T-helper 22 cell (primary cell): ENCODE measurements around the gene ZNF397.
A peak's percentile ranks its signal among the peaks of the same experiment; 100 is the strongest.
"Not testable (repeated sequence)": the region's sequence is repeated elsewhere in the genome, so short reads cannot be mapped to it uniquely, and the experiment has no call there.

Experiments used
- DNase-seq: peaks from one replicate; pipeline ENCODE4 v3.0.0-alpha.2; 2020; ENCODE audit warnings: low read depth

The ZNF397 gene

GRCh38 chr18:35240664-35241447 lies at the start of gene ZNF397:
ZNF397 (plus strand) TSS chr18:35241034; CDS start chr18:35242471, 1,437 bp downstream.
- DNase-seq = peak; percentile 90

- no peak for DNase-seq
Observed at GRCh38 chr18:35191698-35192025, 49.2 kb upstream of the ZNF397 start.

DNA sequence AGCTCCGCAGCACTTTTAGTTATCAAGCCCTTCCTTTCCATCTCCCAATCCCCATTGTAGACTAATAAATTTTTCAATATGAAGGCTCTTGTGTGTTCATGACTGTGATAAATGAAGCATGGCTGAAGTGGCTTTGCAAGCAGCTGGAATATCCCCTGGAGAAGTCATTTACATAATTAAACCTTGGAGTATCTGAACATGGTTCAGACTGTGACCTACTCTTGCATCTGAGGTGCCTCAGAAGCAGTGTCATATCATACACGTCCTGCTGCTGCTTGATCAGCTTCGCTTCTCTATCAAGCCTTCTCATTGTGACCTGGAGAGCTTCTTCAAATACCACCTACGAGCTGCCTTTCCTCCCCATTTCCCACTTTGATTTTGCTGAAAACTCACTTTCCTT lies 48.4 kb upstream of the ZNF397 start:
- no peak for DNase-seq

- DNase-seq = no peak
Observed at GRCh38 chr18:35193316-35193715, 47.5 kb upstream of the ZNF397 start.

DNA sequence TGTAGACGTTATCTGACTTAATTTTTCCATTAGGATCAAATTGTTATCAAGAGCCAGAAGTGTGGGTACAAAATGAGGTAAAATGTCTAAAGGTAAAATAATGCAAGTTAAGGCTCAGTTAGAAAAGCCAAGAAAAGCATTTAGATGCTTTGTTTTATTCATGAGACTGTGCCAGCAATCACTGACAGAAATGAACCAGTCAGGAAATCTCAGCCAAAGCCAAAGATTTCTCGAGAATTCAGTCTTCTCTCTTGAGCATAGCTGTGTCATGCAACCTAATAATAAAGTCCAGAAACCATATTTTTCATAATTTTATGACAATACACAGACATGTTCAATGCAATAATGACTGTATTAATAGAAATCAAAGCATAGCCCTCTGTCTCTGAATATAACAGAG lies 43.5 kb upstream of the ZNF397 start:
- no peak for DNase-seq

DNA sequence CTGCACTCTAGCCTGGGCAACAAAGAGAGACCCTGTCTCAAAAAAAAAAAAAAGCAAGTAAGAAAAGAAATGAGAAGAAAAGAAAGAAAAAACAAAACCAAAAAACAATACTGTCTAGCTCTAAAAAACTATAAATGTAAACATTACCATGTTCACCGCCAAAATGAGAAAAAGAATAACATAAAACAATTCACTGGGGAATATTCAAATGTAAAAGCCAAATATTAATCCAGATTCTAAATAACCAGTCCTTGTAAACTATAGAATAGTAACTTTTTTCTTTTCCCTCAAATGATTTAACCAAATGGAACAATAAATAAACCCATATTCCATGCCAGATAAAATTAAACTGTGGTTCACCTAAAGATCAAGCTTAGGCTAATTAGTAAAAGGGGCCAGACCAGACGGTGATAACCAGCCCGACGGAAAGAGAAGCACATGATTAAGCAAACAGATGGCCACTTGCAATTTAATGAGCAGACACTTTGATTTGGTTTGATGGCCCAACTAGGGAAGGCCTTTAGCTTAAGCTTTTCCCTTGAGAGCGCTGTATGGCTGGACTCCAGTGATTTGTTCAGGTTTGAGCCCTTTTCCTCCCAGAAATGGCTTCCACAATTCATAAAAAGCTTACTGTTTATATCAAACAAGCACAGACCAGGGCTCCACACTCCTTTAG lies 39.4 kb upstream of the ZNF397 start:
- DNase-seq = no peak

GRCh38 chr18:35203067-35203466 lies 37.8 kb upstream of the ZNF397 start:
- DNase-seq = no peak

- DNase-seq = no peak
Observed at GRCh38 chr18:35205199-35205712, 35.6 kb upstream of the ZNF397 start.

DNA sequence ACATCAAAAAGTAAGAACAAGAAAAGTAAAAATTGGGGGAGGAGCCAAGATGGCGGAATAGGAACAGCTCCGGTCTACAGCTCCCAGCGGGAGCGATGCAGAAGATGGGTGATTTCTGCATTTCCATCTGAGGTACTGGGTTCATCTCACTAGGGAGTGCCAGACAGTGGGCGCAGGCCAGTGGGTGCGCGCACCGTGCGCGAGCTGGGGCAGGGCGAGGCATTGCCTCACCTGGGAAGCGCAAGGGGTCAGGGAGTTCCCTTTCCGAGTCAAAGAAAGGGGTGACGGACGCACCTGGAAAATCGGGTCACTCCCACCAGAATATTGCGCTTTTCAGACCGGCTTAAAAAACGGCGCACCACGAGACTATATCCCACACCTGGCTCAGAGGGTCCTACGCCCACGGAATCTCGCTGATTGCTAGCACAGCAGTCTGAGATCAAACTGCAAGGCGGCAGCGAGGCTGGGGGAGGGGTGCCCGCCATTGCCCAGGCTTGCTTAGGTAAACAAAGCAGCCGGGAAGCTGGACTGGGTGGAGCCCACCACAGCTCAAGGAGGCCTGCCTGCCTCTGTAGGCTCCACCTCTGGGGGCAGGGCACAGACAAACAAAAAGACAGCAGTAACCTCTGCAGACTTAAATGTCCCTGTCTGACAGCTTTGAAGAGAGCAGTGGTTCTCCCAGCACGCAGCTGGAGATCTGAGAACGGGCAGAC lies 34.9 kb upstream of the ZNF397 start:
- not testable (repeated sequence) for DNase-seq

- DNase-seq = no peak
Observed at GRCh38 chr18:35215026-35215425, 25.8 kb upstream of the ZNF397 start.

GRCh38 chr18:35216611-35217010 lies 24.2 kb upstream of the ZNF397 start:
- DNase-seq = not testable (repeated sequence)

DNA sequence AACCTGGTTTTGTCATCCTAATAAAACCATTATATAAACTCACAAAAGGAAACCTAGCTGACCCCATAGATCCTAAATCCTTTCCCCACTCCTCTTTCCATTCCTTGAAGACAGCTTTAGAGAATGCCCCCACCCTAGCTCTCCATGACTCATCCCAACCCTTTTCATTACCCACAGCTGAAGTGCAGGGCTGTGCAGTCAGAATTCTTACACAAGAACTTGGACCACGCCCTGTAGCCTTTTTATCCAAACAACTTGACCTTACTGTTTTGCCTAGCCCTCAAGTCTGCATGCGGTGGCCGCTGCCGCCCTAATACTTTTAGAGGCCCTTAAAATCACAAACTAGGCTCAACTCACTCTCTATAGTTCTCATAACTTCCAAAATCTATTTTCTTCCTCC lies 21.5 kb upstream of the ZNF397 start:
- DNase-seq = not testable (repeated sequence)

DNA sequence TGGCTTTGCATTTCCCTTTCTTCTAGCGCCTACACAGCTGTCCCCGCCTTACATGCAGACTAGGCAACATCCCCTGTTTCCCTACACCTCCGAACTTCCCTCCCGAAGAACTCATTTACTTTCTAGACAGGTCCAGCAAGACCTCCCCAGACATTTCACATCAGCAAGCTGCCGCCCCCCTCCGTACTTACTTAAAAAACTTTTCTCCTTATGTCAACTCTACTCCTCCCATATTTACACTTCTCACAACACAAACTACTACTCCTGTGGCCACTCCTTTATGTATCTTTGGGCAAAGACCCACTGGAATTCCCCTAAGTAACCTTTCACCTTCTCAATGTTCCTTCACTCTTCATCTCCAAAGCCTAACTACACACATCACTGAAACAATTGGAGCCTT lies 20.4 kb upstream of the ZNF397 start:
- DNase-seq = no peak

GRCh38 chr18:35223797-35224196 lies 17.0 kb upstream of the ZNF397 start:
- DNase-seq = no peak

DNA sequence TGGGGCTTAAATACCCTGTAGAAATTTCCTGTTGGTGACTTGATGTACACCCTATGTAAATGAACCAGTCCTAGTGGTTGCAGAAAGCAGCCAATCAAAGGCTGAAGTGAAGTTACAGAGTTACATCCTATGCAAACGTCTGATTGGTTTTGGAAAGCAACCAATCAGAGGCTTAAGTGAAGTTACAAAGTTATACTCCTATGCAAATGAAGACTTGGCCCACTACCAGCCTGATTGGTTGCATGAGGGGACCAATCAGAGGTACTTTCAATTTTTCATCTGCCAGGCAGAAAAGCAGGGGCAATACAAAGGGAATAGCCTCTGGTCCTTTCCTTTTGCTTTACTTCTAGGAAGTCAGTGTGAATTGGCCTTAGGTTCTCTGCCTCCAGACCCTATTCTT lies 13.6 kb upstream of the ZNF397 start:
- no peak for DNase-seq

DNA sequence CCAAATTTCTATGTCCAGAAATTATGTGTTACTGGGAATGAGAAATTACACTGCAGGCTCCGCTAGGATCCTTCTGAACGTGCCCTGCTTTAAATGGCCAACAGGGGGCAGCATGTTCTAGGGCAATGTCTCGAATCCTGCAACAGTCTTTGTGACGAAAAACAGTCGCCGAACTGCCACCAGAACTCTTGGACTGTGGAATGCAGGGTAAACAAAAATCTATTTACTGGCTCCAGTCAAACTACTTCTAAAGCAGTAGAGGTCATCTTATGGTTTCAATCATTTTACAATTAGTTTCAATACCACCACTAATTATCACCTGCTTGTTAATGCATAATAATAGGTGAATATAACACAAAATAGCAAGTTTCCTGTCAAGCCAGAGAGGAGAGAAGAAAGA lies 9.8 kb upstream of the ZNF397 start:
- DNase-seq = peak; percentile 53

DNA sequence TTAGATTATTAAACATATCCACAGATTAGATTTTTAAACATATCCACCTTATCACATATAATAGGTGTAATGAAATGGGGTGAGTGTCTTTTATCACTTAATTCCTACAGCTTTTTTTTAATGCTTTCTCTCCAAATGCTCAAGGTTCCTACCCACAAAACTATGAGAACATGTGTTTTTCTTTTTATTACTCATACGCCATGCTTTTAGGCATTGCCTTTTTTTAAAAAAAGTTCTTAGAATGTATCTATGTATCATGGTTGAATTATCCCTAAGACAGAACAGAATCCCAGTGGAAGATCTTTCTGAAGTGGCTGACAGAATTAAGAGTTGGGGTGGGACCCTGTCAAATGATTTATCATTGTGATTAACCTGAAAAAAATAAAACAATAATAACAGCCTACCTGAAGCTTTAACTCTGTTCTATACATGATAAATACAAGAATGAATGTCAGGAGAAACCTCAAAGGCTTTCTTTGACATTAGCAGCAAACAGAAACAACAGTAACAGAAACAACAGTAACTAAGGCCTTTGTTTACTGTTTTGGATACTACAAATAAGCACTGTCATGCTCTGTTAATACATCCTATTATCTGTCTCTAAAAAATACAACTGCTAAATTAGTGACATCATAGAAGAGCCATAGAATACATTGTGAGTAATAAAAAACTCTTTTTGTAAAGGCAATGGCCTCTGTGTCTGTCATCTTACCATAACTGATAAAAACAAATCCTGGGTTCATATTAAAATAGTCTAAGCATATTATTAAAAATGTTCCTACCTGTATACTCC lies 4.1 kb upstream of the ZNF397 start:
- DNase-seq = no peak

- DNase-seq = no peak
Observed at GRCh38 chr18:35239314-35239713, 1.5 kb upstream of the ZNF397 start.

DNA sequence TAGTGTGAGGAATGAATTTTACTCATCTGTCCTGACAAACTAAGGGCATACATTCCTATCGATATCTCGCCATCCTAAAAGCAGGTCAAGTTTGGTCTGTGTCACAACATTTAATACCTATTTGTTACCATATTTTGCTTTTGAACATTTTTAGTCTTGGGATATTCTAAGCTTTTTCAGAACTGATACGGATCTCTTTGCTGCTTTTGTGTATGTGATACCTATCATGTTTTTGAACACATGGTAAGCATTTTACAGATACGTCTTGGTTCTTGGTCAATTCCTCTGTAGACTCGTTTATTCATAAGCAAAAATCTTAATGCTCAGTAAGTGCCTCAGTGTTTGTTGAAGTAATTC lies 592 bp downstream of the ZNF397 start:
- no peak for DNase-seq

DNA sequence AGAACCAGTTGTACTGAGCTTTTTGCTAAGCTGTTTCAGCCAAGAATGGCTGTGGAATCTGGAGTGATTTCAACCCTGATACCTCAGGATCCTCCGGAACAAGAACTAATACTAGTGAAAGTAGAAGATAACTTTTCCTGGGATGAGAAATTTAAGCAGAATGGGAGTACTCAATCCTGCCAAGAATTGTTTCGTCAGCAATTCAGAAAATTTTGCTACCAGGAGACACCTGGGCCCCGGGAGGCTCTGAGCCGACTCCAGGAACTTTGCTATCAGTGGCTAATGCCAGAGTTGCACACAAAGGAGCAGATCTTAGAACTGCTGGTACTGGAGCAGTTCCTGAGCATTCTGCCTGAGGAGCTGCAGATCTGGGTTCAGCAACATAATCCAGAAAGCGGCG lies 1.6 kb downstream of the ZNF397 start:
- DNase-seq = no peak

DNA sequence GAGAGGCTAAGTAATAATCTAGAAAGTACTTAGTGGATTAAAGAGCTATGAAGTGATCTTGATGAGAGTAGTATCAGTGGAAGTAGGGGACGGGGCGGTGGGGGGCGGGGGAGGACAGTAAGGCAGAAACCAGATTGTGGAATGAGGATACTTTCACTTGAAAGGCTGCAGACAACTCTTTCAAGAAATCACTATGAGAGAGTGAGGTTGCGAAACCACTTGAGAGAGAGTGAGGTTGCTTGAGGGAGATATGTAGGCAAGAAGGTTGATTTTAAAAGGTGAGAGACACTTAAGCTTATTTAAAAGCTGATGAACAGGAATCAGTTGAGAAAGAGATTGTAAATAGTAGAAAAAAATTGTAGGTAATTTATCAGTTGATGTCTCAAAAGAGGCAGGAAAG lies 3.8 kb downstream of the ZNF397 start:
- no peak for DNase-seq

DNA sequence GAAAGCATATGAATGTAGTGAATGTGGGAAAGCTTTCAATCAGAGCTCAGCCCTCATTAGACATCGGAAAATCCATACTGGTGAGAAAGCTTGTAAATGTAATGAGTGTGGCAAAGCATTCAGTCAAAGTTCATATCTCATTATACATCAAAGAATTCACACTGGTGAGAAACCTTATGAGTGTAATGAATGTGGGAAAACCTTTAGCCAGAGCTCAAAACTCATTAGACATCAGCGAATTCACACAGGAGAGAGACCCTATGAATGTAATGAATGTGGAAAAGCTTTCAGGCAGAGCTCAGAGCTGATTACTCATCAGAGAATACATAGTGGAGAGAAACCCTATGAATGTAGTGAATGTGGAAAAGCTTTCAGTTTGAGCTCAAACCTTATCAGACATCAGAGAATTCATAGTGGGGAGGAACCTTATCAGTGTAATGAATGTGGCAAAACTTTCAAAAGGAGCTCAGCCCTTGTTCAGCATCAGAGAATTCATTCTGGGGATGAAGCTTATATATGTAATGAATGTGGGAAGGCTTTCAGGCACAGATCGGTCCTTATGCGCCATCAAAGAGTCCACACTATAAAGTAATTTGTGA lies 5.0 kb downstream of the ZNF397 start:
- no peak for DNase-seq
